ENCODE data around the gene HDAC9.

Gene HDAC9

DNA sequence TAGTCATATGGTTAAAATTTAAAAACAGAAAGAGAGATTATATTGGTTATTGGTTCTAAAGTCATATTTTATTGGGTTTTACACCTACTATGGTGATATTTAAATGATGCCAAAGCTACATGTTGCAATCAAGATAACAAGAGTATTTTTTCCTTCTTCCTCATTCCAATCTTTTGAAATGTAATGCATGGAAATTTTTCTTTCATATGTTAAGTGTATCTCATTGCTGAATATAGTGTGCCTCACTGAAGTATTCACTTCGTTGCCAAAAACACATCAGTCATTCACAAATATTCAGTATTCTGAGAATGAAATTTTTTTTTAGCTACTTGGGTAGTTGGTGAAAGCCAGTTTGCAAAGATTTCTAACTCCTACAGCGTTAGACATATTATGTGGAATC lies 19.5 kb downstream of the HDAC9 start:
- H3K4me3 ChIP-seq (ENCODE audit: low read depth, low read length), result no peak overlapping the region
- POLR2A ChIA-PET, result interaction anchor here (0.7 kb wide), 1 partner anchor 40 kb away, joined by 3 read pairs; no protein-coding TSS in a partner anchor
- DNase-seq (ENCODE audit: low read depth, low spot score), result peak; percentile 36
- TF ChIP-seq, protein P1, sequence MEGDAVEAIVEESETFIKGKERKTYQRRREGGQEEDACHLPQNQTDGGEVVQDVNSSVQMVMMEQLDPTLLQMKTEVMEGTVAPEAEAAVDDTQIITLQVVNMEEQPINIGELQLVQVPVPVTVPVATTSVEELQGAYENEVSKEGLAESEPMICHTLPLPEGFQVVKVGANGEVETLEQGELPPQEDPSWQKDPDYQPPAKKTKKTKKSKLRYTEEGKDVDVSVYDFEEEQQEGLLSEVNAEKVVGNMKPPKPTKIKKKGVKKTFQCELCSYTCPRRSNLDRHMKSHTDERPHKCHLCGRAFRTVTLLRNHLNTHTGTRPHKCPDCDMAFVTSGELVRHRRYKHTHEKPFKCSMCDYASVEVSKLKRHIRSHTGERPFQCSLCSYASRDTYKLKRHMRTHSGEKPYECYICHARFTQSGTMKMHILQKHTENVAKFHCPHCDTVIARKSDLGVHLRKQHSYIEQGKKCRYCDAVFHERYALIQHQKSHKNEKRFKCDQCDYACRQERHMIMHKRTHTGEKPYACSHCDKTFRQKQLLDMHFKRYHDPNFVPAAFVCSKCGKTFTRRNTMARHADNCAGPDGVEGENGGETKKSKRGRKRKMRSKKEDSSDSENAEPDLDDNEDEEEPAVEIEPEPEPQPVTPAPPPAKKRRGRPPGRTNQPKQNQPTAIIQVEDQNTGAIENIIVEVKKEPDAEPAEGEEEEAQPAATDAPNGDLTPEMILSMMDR (IDR thresholded peaks at IDR 0.05; ENCODE audit: insufficient read depth, low read length, missing control alignments), result no peak
- CTCF ChIA-PET, result interaction anchor here (0.8 to 1.9 kb wide), 4 partner anchors 9 to 76 kb away, joined by 3 to 6 read pairs (median 4); no protein-coding TSS in a partner anchor

DNA sequence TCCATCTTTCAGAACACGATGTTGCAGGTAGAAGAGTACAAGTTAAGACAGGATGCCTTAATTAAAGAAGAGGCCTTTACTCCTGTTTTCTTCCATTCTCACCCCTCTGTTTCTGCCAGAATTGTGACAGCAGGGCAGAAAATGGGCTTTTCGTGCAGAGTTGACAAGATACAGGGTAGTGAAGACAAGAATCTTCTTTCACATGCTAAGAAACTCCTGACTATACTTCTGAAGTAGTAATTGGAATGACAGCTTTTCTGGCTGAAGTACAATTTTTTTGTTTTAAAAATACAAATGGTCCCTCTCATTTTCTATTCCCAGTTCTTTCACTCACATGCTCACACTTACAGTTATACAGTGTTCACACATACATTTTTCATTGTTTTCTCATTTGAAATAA lies 22.1 kb downstream of the HDAC9 start:
- DNase-seq (ENCODE audit: low read depth, low spot score), result no peak
- no peak overlapping the region for H3K4me3 ChIP-seq (ENCODE audit: low read depth, low read length)
- ChIA-PET POLR2A (no interaction called here), CTCF (interaction anchor here (1.7 kb wide), 1 partner anchor 9 kb away, joined by 3 read pairs; no protein-coding TSS in a partner anchor)
- TF ChIP-seq, protein P1 (IDR thresholded peaks at IDR 0.05; ENCODE audit: insufficient read depth, low read length, missing control alignments), result no peak

DNA sequence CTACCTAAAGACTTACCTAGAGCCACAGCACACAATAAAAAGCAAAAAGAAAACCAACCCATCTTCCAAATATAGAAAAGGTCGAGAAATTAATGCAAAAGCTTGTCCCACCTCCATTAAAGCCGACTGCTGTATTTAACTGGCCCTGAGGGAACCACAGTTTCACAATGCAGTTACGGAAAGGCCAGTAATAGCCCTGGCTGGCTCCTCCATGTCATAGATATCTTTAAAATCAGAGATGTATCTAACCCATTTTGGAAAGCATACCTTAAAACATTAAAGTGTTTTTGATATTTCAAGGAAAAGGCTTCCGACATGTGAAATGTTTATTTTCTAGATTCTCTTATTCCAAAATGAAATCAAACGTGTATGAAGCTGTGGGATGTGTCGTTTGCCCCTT lies 23.0 kb downstream of the HDAC9 start:
- ChIA-PET POLR2A (no interaction called here), CTCF (interaction anchor here (1.1 to 1.7 kb wide), 2 partner anchors 10 to 12 kb away, joined by 3 to 4 read pairs; no protein-coding TSS in a partner anchor)
- no peak overlapping the region for H3K4me3 ChIP-seq (ENCODE audit: low read depth, low read length)
- TF ChIP-seq, protein P1 (IDR thresholded peaks at IDR 0.05; ENCODE audit: insufficient read depth, low read length, missing control alignments), result no peak
- DNase-seq (ENCODE audit: low read depth, low spot score), result no peak

DNA sequence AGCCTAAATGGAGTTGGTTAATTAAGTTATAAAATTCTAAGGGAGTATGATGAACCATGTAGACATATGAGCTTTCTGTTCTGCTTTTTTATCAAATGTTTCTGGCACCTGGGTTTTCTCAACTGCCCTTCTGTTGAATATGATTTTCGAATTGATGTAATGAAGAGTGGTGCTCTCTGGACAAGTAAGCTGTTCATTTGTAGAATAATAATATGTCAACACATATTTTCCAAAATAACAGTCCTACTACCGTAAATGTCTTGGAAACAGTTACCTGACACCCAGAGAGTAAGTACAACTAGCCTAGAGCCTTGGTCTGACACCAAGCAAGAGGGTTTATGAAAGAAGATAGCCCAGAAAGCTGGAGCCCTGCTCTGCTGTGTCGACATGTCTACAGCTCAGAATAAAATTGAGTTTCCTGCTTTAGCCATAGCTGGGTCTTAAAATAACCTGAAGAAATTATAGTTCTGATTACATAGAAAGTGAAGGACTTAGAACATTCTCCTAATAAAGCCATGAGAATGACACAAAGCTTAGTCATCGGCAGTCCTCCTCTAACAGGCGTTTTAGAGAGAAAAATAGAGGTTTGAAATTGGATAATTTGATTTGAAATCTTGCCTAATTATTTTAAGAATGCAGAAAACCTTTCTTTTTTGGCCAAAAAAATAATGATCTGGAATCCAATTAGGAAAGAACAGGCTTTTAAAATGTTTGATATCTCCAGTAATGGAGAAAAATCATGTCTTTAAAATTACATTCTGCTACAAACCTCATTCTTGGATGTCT lies 25.1 kb downstream of the HDAC9 start:
- H3K4me3 ChIP-seq (ENCODE audit: low read depth, low read length), result no peak overlapping the region
- TF ChIP-seq, protein P1 (IDR thresholded peaks at IDR 0.05; ENCODE audit: insufficient read depth, low read length, missing control alignments), result no peak
- peak; percentile 51 for DNase-seq (ENCODE audit: low read depth, low spot score)
- POLR2A ChIA-PET, result no interaction called here
- CTCF ChIA-PET, result interaction anchor here (0.6 to 1.6 kb wide), 7 partner anchors 12 to 168 kb away, joined by 3 to 6 read pairs (median 3); no protein-coding TSS in a partner anchor

DNA sequence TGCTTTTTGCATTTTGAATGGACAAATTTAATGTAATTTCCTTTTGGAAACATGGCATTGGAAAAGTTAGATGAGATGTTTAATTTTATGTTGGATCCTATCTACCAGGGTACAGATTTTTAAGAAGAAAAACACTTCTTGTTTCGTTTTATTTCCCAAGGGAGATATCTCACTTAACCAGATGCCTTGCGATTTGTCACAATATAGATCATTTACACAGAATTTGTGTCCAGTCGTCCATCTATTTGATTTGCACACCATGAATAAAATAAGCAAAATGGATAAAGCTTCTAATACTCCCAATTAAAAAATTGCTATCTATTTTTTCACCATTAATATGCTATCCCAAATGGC lies 25.7 kb downstream of the HDAC9 start:
- POLR2A ChIA-PET, result no interaction called here
- TF ChIP-seq, protein P1 (IDR thresholded peaks at IDR 0.05; ENCODE audit: insufficient read depth, low read length, missing control alignments), result no peak
- CTCF ChIA-PET, result interaction anchor here (0.9 to 2.3 kb wide), 4 partner anchors 12 to 71 kb away, joined by 3 to 8 read pairs (median 4); no protein-coding TSS in a partner anchor
- no peak for DNase-seq (ENCODE audit: low read depth, low spot score)
- H3K4me3 ChIP-seq (ENCODE audit: low read depth, low read length), result no peak overlapping the region

DNA sequence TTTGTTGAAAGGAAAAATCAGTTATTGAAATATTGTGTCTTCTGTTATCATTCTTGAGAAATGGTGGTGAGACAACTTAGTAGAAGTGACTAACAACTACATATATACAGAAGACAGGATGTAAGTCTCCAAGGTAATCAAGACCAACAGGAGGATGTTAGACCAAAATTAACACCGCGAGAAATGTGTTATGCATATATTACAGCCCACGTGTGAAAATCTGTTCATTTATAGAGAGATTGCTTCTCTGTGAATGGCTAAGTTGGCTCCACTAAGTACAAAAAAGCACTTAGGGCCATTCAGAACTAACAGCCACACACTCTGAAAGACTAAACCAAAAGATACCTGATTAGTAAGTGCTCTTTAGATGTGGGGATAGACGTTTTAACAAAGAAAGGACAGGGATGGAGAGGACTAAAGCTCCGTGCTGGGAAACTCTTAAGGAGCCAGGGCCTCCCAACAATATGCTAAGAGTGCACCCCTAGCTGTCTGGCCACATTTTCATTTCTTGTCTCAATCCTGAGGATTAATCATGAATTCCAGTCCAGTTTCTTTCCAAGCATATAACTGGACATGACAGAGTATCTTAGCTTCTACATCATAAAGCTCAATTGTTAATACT lies 26.5 kb downstream of the HDAC9 start:
- POLR2A ChIA-PET, result no interaction called here
- no peak for DNase-seq (ENCODE audit: low read depth, low spot score)
- TF ChIP-seq, protein P1 (IDR thresholded peaks at IDR 0.05; ENCODE audit: insufficient read depth, low read length, missing control alignments), result no peak
- H3K4me3 ChIP-seq (ENCODE audit: low read depth, low read length), result no peak overlapping the region
- CTCF ChIA-PET, result interaction anchor here (2.3 kb wide), 1 partner anchor 14 kb away, joined by 8 read pairs; no protein-coding TSS in a partner anchor

Data from AG04449 (cell line).